ENCODE measurements around the gene CCDC187.

- TF ChIP-seq IRF1 (CRISPR knock-in tag; IDR thresholded peaks at IDR 0.05; ENCODE audit: low read depth) = no peak
- TF ChIP-seq POLR2AphosphoS5 (IDR thresholded peaks at IDR 0.05; ENCODE audit: low read depth, low read length) = no peak
- TF ChIP-seq PAXIP1 (CRISPR knock-in tag; conservative IDR thresholded peaks at IDR 0.05) = no peak
- no peak for TF ChIP-seq PBX2 (CRISPR knock-in tag; IDR thresholded peaks at IDR 0.05)
- TF ChIP-seq TFE3 (CRISPR knock-in tag; IDR thresholded peaks at IDR 0.05) = no peak
- no peak for TF ChIP-seq RCOR2 (CRISPR knock-in tag; IDR thresholded peaks at IDR 0.05)
- TF ChIP-seq FOXM1 (CRISPR knock-in tag; IDR thresholded peaks at IDR 0.05) = no peak
Measured at GRCh38 chr9:136218271-136218670, 85.6 kb downstream of the CCDC187 start.
